ENCODE measurements around the gene NCBP3.

The NCBP3 gene

GRCh38 chr17:3753624-3754023 is 92.4 kb downstream of the NCBP3 start:
- DNase-seq = no peak
